Stomach (tissue), 4 donors: ENCODE results near the gene NLN.

Experiments used
- EP300 ChIP-seq: sonication (generic); formaldehyde crosslinking; IDR thresholded peaks from one replicate; pipeline ENCODE4 v1.6.1; 2017; ENCODE audit warnings: antibody characterized with exemption
- POLR2A ChIP-seq, 4 donors: fragments of 450-650 bp; IDR thresholded peaks; one replicate each; pipeline ENCODE4 v1.6.1; 2016; ENCODE audit warnings: antibody characterized with exemption in 4 of 4, control low read depth in 2 of 4, mild to moderate bottlenecking in 1 of 4, moderate library complexity in 1 of 4
- POLR2AphosphoS5 ChIP-seq, 3 donors: sonication (generic); formaldehyde crosslinking; IDR thresholded peaks; one replicate each; pipeline ENCODE4 v1.6.1; 2016; ENCODE audit warnings: antibody characterized with exemption in 3 of 3
- TF ChIP-seq, protein P1 (sequence below), 7 experiments: fragments of 450-650 bp in 4 of 7; fragments of 200-600 bp in 3 of 7; sonication (generic) in 3 of 7; IDR thresholded peaks; one replicate each; pipeline ENCODE4 v1.5.1; 2016 to 2019; ENCODE audit warnings: antibody characterized with exemption in 7 of 7, control low read depth in 2 of 7, mild to moderate bottlenecking in 1 of 7

DNA sequence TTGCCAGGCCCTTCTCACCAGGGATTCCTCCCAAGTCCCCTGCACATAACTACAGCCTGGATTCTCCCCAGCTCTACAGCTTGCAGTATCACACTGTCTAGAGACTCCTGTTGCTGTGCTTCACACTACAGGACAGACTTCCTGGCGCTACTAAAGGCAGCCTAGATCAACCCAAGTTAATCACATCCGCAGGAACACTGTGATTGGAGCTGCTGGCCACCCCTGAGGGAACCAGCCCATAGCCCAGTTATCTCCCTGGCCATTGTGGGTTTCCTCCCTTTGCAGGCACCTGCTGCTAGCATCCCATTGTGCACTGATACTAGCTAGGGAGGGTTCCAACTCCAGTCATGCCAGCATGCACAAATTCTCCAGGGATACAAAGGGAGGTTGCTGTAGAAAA lies 53.5 kb downstream of the NLN start:
- TF ChIP-seq, protein P1, sequence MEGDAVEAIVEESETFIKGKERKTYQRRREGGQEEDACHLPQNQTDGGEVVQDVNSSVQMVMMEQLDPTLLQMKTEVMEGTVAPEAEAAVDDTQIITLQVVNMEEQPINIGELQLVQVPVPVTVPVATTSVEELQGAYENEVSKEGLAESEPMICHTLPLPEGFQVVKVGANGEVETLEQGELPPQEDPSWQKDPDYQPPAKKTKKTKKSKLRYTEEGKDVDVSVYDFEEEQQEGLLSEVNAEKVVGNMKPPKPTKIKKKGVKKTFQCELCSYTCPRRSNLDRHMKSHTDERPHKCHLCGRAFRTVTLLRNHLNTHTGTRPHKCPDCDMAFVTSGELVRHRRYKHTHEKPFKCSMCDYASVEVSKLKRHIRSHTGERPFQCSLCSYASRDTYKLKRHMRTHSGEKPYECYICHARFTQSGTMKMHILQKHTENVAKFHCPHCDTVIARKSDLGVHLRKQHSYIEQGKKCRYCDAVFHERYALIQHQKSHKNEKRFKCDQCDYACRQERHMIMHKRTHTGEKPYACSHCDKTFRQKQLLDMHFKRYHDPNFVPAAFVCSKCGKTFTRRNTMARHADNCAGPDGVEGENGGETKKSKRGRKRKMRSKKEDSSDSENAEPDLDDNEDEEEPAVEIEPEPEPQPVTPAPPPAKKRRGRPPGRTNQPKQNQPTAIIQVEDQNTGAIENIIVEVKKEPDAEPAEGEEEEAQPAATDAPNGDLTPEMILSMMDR (IDR thresholded peaks at IDR 0.05), result no peak
- TF ChIP-seq POLR2A (IDR thresholded peaks at IDR 0.05), result no peak
- TF ChIP-seq POLR2AphosphoS5 (IDR thresholded peaks at IDR 0.05), result no peak
- no peak for TF ChIP-seq EP300
